ENCODE data around the gene POLR2H. TPM values are rescaled to one million over a fixed set of nuclear protein-coding genes. Genes with fewer than 3 reads are reported as not detected.

POLR2H gene
- total and polyA plus RNA-seq, 2 of the 4 experiments (the other 2 are of a cell fraction) = 47.7 to 130 TPM

DNA sequence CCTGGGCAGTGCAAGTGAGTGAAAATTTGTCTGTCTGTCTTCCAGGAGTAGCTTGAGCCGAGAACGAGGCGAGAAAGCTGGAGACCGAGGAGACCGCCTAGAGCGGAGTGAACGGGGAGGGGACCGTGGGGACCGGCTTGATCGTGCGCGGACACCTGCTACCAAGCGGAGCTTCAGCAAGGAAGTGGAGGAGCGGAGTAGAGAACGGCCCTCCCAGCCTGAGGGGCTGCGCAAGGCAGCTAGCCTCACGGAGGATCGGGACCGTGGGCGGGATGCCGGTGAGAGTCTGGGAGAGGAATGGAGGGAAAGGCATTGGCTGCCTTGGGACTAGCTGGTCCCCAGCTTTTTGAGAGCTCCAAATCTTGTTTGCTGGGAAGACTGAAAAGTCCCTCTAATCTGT is 34.3 kb upstream of the POLR2H start:
- dilution Hi-C loops (cut with HindIII; ENCODE audit: low sequenced_read_pairs, unreplicated experiment) (no loop called here), in situ Hi-C loops (cut with MboI; ENCODE audit: low sequenced_read_pairs) (no loop called here), intact Hi-C loops (cut with micrococcal nuclease) (no loop called here)
- H3K27me3 ChIP-seq (ENCODE audit: control insufficient read depth, insufficient read depth, low read length) = no peaks in the 10 kb centered on the region
- no peak overlapping the region for H3K4ac ChIP-seq (ENCODE audit: low read depth, low read length)
- ChIA-PET POLR2A (ENCODE audit: unreplicated experiment) (no interaction called here), CTCF (no interaction called here)
- H2BK20ac ChIP-seq (ENCODE audit: low read depth, low read length) = no peak overlapping the region
- no peak overlapping the region for H2BK120ac ChIP-seq (ENCODE audit: low read depth, low read length)
- peaks cover 33 to 76% of the 10 kb centered on the region in 2 experiments for H3K79me1 ChIP-seq (ENCODE audit: low read depth in 1 of 2, low read length in 2 of 2)
- H3K4me2 ChIP-seq (ENCODE audit: low read depth, low read length) = no peak overlapping the region
- WGBS, 2 experiments (ENCODE audit: extremely low coverage in 2 of 2, insufficient read length in 1 of 2) = 98% methylated on average over 10 of the region's 21 CpGs; no CpG with 5 or more reads in 1 of the 2 experiments
- no peak overlapping the region for H2AFZ ChIP-seq (replicated peaks; ENCODE audit: low read length, poor library complexity)
- H2AK5ac ChIP-seq (ENCODE audit: low read depth, low read length) = no peak overlapping the region
- no peak overlapping the region for H3K4me3 ChIP-seq (ENCODE audit: insufficient read depth, low read depth, low read length)
- H4K5ac ChIP-seq (ENCODE audit: low read depth, low read length) = no peak overlapping the region
- peaks cover 86% of the 10 kb centered on the region for H3K36me3 ChIP-seq (ENCODE audit: control insufficient read depth, insufficient read depth, low read length)
- H3K56ac ChIP-seq (ENCODE audit: extremely low read depth, insufficient read depth, low read length) = no peak overlapping the region
- H3K27ac ChIP-seq (ENCODE audit: insufficient read depth, low read length) = no peak overlapping the region
- no peak overlapping the region for H4K8ac ChIP-seq (ENCODE audit: low read depth in 2 of 2, low read length in 2 of 2)
- H2AK9ac ChIP-seq (replicated peaks; ENCODE audit: low read depth, low read length, poor library complexity) = no peak overlapping the region
- no peaks in the 10 kb centered on the region for H3K9me3 ChIP-seq (ENCODE audit: control insufficient read depth, insufficient read depth, low read length)
- no peak overlapping the region for H4K91ac ChIP-seq (ENCODE audit: insufficient read depth, low read depth, low read length)
- no peak overlapping the region for H2BK5ac ChIP-seq (ENCODE audit: low read depth, low read length, poor library complexity, severe bottlenecking)
- no peak for TF ChIP-seq RAD21 (IDR thresholded peaks at IDR 0.05; ENCODE audit: low read length)
- no peak for TF ChIP-seq SMC3 (IDR thresholded peaks at IDR 0.05; ENCODE audit: low read depth, low read length)
- no peak for TF ChIP-seq MXI1 (IDR thresholded peaks at IDR 0.05; ENCODE audit: borderline replicate concordance, low read depth, low read length)
- TF ChIP-seq MAZ (IDR thresholded peaks at IDR 0.05; ENCODE audit: borderline replicate concordance, low read depth, low read length) = no peak
- TF ChIP-seq POLR2A (IDR thresholded peaks at IDR 0.05; ENCODE audit: low read depth, low read length) = no peak
- no peak for TF ChIP-seq RCOR1 (IDR thresholded peaks at IDR 0.05; ENCODE audit: insufficient replicate concordance, low read length)
- TF ChIP-seq RFX5 (IDR thresholded peaks at IDR 0.05; ENCODE audit: low read depth, low read length) = no peak
- TF ChIP-seq, protein P1, sequence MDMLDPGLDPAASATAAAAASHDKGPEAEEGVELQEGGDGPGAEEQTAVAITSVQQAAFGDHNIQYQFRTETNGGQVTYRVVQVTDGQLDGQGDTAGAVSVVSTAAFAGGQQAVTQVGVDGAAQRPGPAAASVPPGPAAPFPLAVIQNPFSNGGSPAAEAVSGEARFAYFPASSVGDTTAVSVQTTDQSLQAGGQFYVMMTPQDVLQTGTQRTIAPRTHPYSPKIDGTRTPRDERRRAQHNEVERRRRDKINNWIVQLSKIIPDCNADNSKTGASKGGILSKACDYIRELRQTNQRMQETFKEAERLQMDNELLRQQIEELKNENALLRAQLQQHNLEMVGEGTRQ (IDR thresholded peaks at IDR 0.05; ENCODE audit: low read depth, low read length) = no peak
- TF ChIP-seq, protein P2, sequence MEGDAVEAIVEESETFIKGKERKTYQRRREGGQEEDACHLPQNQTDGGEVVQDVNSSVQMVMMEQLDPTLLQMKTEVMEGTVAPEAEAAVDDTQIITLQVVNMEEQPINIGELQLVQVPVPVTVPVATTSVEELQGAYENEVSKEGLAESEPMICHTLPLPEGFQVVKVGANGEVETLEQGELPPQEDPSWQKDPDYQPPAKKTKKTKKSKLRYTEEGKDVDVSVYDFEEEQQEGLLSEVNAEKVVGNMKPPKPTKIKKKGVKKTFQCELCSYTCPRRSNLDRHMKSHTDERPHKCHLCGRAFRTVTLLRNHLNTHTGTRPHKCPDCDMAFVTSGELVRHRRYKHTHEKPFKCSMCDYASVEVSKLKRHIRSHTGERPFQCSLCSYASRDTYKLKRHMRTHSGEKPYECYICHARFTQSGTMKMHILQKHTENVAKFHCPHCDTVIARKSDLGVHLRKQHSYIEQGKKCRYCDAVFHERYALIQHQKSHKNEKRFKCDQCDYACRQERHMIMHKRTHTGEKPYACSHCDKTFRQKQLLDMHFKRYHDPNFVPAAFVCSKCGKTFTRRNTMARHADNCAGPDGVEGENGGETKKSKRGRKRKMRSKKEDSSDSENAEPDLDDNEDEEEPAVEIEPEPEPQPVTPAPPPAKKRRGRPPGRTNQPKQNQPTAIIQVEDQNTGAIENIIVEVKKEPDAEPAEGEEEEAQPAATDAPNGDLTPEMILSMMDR (conservative IDR thresholded peaks at IDR 0.05; ENCODE audit: low read depth, low read length) = no peak
- TF ChIP-seq MAFK (IDR thresholded peaks at IDR 0.05; ENCODE audit: low read depth, low read length) = no peak
- H3K14ac ChIP-seq (replicated peaks; ENCODE audit: low read depth, low read length) = no peak overlapping the region
- no peak overlapping the region for H3K18ac ChIP-seq (ENCODE audit: low read depth, low read length)
- no peak overlapping the region for H3K23ac ChIP-seq (ENCODE audit: low read depth, low read length)
- H4K20me1 ChIP-seq (ENCODE audit: insufficient read depth, low read length) = peaks cover 70% of the 10 kb centered on the region
- peaks cover 25% of the 10 kb centered on the region for H3K9me1 ChIP-seq (ENCODE audit: insufficient read depth, low read length)
- ATAC-seq (ENCODE audit: low read depth) (no peak), DNase-seq (no peak)
- no peak overlapping the region for H3K9ac ChIP-seq (ENCODE audit: low read depth, low read length)
- H3K4me1 ChIP-seq (ENCODE audit: control insufficient read depth, insufficient read depth, low read length) = peaks cover 5% of the 10 kb centered on the region
- no peak overlapping the region for H2BK15ac ChIP-seq (ENCODE audit: low read depth, low read length)
- no TSS peak for BruUV-seq (replicated peaks)

Data from IMR-90 (cell line).